ENCODE data around the gene PLD4. TPM values are rescaled to one million over a fixed set of nuclear protein-coding genes. Genes with fewer than 3 reads are reported as not detected.

The PLD4 gene
- total RNA-seq, 1 experiment from 2014 or later = 0.07 TPM

DNA sequence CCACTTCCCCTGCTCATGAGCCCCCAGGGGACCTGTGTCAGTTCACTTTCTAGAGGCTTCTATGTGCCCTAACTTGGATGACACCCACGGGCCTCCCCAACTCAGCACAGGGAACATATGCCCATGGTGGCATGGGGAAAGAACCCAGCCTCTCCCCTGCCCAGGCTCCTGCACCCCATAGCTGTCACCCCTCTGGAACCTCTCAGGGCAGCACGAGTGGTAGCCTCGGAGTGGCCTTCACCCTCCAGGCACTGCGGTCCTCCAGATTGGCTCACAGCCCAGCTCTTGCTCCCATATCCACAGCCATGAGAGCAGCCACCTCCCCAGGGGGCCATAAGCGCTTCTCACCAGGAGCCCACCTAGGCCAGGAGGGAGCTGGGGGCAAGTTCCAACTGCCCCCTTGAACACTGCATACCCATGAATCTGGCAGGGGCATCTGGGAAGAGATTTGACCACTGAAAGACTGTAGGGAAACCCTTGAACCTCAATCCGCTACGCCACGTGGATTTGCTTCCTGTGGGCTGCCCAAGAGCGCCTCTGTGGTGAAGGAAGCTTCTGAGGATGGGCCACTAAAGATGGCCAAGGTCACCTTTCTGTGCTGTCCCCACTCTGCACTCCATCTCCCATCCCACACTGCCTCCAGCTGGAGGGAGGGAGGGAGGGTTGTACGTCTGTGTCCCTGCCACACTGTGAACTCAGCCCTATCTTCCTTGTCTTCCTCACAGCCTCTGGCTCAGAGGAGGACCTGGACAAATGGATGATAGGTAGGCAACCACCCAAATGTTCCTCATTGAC lies 11.9 kb downstream of the PLD4 start:
- POLR2A ChIA-PET = no interaction called here
- peaks cover 82% of the 10 kb centered on the region for H3K27me3 Mint-ChIP-seq (ENCODE audit: low read depth)
- no peaks in the 10 kb centered on the region for H3K4me1 Mint-ChIP-seq
- no peak for TF ChIP-seq AR (CRISPR knock-in tag; IDR thresholded peaks at IDR 0.05)
- TF ChIP-seq, protein P1, sequence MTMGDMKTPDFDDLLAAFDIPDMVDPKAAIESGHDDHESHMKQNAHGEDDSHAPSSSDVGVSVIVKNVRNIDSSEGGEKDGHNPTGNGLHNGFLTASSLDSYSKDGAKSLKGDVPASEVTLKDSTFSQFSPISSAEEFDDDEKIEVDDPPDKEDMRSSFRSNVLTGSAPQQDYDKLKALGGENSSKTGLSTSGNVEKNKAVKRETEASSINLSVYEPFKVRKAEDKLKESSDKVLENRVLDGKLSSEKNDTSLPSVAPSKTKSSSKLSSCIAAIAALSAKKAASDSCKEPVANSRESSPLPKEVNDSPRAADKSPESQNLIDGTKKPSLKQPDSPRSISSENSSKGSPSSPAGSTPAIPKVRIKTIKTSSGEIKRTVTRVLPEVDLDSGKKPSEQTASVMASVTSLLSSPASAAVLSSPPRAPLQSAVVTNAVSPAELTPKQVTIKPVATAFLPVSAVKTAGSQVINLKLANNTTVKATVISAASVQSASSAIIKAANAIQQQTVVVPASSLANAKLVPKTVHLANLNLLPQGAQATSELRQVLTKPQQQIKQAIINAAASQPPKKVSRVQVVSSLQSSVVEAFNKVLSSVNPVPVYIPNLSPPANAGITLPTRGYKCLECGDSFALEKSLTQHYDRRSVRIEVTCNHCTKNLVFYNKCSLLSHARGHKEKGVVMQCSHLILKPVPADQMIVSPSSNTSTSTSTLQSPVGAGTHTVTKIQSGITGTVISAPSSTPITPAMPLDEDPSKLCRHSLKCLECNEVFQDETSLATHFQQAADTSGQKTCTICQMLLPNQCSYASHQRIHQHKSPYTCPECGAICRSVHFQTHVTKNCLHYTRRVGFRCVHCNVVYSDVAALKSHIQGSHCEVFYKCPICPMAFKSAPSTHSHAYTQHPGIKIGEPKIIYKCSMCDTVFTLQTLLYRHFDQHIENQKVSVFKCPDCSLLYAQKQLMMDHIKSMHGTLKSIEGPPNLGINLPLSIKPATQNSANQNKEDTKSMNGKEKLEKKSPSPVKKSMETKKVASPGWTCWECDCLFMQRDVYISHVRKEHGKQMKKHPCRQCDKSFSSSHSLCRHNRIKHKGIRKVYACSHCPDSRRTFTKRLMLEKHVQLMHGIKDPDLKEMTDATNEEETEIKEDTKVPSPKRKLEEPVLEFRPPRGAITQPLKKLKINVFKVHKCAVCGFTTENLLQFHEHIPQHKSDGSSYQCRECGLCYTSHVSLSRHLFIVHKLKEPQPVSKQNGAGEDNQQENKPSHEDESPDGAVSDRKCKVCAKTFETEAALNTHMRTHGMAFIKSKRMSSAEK (CRISPR knock-in tag; IDR thresholded peaks at IDR 0.05; ENCODE audit: borderline replicate concordance) = no peak
- TF ChIP-seq, protein P2, sequence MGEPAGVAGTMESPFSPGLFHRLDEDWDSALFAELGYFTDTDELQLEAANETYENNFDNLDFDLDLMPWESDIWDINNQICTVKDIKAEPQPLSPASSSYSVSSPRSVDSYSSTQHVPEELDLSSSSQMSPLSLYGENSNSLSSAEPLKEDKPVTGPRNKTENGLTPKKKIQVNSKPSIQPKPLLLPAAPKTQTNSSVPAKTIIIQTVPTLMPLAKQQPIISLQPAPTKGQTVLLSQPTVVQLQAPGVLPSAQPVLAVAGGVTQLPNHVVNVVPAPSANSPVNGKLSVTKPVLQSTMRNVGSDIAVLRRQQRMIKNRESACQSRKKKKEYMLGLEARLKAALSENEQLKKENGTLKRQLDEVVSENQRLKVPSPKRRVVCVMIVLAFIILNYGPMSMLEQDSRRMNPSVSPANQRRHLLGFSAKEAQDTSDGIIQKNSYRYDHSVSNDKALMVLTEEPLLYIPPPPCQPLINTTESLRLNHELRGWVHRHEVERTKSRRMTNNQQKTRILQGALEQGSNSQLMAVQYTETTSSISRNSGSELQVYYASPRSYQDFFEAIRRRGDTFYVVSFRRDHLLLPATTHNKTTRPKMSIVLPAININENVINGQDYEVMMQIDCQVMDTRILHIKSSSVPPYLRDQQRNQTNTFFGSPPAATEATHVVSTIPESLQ (CRISPR knock-in tag; IDR thresholded peaks at IDR 0.05) = no peak
- TF ChIP-seq CBFB (CRISPR knock-in tag; IDR thresholded peaks at IDR 0.05; ENCODE audit: low read depth) = no peak
- TF ChIP-seq RORB (CRISPR knock-in tag; IDR thresholded peaks at IDR 0.05) = no peak
- no peak for TF ChIP-seq NR1H2 (CRISPR knock-in tag; IDR thresholded peaks at IDR 0.05)
- TF ChIP-seq NR3C1 (CRISPR knock-in tag; conservative IDR thresholded peaks at IDR 0.05; ENCODE audit: low read depth) = no peak
- no peak for TF ChIP-seq TP53 (CRISPR knock-in tag; IDR thresholded peaks at IDR 0.05)
- no peak for TF ChIP-seq AFF4 (CRISPR knock-in tag; IDR thresholded peaks at IDR 0.05; ENCODE audit: borderline replicate concordance)
- TF ChIP-seq SOX15 (CRISPR knock-in tag; IDR thresholded peaks at IDR 0.05) = no peak
- no peak for TF ChIP-seq ZMAT4 (CRISPR knock-in tag; IDR thresholded peaks at IDR 0.05)
- no peak for TF ChIP-seq ZNF232 (CRISPR knock-in tag; IDR thresholded peaks at IDR 0.05)
- no peak for TF ChIP-seq OVOL2 (CRISPR knock-in tag; IDR thresholded peaks at IDR 0.05; ENCODE audit: borderline replicate concordance)
- TF ChIP-seq, protein P3, sequence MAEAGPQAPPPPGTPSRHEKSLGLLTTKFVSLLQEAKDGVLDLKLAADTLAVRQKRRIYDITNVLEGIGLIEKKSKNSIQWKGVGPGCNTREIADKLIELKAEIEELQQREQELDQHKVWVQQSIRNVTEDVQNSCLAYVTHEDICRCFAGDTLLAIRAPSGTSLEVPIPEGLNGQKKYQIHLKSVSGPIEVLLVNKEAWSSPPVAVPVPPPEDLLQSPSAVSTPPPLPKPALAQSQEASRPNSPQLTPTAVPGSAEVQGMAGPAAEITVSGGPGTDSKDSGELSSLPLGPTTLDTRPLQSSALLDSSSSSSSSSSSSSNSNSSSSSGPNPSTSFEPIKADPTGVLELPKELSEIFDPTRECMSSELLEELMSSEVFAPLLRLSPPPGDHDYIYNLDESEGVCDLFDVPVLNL (CRISPR knock-in tag; IDR thresholded peaks at IDR 0.05; ENCODE audit: borderline replicate concordance, low read depth) = no peak
- no peak for TF ChIP-seq FOXP1 (CRISPR knock-in tag; IDR thresholded peaks at IDR 0.05; ENCODE audit: borderline replicate concordance)
- TF ChIP-seq PRRX2 (CRISPR knock-in tag; IDR thresholded peaks at IDR 0.05) = no peak
- TF ChIP-seq, protein P4, sequence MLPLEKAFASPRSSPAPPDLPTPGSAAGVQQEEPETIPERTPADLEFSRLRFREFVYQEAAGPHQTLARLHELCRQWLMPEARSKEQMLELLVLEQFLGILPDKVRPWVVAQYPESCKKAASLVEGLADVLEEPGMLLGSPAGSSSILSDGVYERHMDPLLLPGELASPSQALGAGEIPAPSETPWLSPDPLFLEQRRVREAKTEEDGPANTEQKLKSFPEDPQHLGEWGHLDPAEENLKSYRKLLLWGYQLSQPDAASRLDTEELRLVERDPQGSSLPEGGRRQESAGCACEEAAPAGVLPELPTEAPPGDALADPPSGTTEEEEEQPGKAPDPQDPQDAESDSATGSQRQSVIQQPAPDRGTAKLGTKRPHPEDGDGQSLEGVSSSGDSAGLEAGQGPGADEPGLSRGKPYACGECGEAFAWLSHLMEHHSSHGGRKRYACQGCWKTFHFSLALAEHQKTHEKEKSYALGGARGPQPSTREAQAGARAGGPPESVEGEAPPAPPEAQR (CRISPR knock-in tag; IDR thresholded peaks at IDR 0.05) = no peak

More for the DNA sequence above, 11.9 kb downstream of the PLD4 start:
- DNase-seq (ENCODE audit: low spot score) = peak; percentile 4
- Mint-ChIP-seq H3K9me3 (0 out of 2 replicates have a peak, but pooled peaks cover 3% of the 10 kb centered on the region), H3K4me3 (no peak overlapping the region), H3K27ac (no peak overlapping the region), H3K36me3 (no peaks in the 10 kb centered on the region)
- CTCF ChIA-PET = interaction anchor here (1.3 to 1.9 kb wide), 3 partner anchors 39 to 168 kb away, joined by 4 to 5 read pairs (median 4); no protein-coding TSS in a partner anchor
- ATAC-seq = no peak

Data from WTC11 (cell line).